Activated T-cell treated with anti-CD3 and anti-CD28 coated beads for 48 hours (primary cell): ENCODE measurements around the gene ACP3.
A peak's percentile ranks its signal among the peaks of the same experiment; 100 is the strongest.

Experiments
- DNase-seq: peaks from one replicate; pipeline ENCODE4 v3.0.0-alpha.2; 2020; ENCODE audit warnings: low read depth

ACP3 gene

DNA sequence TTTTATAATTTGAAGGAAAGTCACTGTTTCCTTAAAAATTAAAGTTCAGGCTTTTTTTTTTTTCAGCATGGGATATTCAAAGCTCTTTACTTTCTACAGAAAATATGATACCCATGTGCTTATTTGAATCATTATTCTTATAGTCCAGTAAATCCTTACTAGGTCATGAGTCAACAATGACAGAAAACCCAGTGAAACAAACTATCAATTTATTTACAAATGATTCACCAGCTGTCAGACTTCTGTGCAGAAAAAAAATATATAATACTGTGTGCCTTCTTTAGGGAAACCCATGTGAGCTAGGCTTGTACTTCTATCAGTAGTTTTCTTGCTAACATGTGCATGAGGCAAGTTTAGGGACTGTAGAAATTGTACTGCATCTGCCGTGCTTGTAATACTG lies 1.2 kb downstream of the ACP3 start:
- DNase-seq: no peak

DNA sequence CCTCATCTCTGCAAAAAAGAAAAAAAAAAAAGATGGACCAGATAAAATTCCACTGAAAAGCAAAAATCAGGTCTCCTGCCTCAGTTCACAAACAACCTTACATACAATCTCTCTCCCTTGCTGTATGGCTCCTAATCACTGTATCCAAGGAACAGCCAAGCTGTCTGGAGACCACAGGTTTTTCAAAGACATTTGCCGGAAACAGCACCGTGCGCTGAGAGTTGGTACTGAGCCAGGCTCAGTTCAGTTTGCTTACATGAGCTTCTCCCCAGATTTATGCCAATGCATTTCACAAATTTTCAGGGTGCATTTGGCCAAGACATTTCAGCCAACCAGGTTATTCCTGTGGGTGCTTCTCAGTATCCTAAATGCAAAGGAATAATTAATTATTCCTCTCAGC lies 4.1 kb downstream of the ACP3 start:
- DNase-seq: no peak

DNA sequence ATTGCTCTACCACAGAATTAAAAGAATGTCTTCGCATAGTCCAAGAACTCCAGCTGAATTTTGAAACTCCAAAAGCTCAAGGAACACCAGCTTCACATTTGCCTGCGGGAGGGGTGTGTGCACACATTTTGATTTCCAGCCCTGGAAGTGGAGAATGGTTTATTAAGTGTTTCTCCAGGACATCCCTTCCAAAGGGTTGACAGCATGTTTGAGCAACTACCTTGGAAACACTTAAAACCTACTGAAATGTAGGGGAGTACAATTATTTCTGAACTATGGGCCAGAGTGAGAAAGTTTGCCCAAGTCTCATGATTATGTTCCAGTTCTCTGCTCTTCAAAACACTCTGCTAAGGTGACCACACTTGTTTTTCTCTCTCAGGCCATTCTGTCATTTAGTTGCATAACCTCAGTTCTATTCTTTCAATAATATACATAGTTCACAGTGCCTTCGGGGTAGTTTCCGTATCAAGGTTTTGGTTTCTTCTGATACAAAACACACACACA lies 7.9 kb downstream of the ACP3 start:
- no peak for DNase-seq

DNA sequence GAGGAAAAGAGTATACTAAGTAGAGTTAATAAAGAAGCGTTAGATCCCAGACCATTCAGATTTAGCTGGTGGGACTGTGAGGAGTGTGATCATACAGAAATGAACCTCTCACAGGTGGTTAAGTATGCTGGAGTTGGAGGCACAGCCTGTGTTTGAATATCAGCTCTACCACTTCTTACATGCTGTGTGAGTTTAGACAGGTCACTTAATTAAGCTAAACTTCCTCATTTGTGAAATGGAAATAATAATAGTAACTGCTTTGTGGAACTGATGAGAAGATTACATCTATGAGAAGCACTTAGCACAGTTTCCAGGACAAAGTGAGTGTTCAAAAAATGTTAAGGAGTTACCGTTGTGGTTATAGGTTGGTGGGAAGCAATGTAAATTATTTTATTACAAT lies 8.4 kb downstream of the ACP3 start:
- no peak for DNase-seq

DNA sequence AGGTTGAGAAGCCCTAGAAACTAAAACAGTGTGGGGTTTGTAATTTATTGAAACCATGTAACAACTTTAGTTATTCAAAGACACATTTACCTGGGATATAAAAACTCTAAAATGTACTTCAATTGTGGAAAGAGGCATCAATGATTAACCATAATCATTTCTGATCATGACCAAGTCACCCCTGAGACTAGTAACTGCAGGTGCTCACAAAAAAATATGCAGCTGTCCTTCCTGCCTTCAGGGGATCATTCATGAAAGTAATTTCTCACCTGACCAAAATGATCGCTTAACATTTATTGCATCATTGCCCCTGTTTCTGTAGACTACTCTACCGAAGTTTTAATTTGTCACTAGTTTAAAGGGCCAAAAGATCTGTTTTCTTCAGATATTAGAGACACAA lies 9.0 kb downstream of the ACP3 start:
- DNase-seq: no peak

DNA sequence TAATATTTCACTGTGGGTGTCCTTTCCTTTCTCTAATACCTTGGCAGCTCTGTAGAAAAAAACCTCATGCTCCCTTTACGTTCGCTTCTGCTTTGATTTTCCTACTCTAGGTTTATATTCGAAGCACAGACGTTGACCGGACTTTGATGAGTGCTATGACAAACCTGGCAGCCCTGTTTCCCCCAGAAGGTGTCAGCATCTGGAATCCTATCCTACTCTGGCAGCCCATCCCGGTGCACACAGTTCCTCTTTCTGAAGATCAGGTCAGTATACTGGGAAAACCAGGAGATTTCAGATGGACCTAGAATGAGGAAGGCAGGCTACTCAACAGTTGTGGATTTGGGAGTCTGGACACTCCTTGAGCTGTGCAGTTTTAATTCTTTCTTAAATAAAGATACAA lies 14.9 kb downstream of the ACP3 start:
- no peak for DNase-seq

DNA sequence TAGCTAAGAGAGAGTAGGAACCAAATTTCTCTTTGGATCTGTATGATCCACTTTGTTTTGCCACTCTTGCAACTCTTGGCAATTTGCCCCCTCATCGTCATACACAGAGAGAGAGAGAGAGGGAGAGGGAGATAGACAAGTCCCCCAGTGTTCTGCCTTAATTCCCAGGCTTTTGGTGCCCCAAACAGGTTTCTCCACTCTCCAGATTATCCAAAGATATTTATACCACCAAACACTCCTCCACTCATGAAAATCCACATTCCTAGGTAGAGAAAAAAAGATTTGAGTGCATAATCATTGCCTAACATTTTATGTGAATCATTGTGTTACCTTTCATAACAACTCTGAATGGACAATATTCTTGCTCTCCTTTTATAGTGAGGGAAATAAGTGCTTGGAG lies 15.3 kb downstream of the ACP3 start:
- no peak for DNase-seq

DNA sequence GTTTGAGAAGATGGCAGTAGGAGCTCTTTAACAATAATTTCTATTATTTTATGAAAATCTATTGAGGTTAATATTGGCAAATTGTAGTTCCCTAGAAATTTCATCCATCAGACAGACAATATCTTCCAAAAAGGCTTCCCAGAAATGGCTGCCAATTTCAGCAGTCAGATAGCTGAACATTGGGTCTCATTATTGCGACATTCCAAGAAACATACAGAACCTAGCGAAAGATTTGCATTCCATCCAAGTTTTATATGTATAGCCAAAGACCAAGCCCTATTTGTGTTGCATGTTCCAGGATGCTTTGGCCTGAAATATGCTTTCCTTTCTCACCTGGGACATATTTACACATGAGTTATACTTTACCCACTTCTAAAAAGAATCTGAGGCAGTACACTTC lies 24.5 kb downstream of the ACP3 start:
- DNase-seq: no peak

DNA sequence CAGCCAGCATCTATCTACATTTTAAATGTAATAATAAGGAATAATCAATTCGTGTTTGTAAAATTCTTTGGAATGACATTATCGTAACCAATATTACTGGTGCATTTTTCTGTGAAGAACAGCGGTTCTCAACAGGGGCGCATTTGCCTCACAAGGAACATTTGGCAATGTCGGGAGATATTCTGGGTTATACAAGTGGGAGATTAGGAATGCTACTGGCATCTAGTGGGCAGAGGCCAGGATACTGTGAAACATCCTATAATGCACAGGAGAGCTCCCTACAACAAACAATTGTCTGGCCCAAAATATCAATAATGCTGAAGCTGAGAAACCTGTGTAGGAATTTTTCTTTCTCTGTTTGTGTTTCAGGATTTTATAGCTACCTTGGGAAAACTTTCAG lies 25.0 kb downstream of the ACP3 start:
- DNase-seq: no peak

DNA sequence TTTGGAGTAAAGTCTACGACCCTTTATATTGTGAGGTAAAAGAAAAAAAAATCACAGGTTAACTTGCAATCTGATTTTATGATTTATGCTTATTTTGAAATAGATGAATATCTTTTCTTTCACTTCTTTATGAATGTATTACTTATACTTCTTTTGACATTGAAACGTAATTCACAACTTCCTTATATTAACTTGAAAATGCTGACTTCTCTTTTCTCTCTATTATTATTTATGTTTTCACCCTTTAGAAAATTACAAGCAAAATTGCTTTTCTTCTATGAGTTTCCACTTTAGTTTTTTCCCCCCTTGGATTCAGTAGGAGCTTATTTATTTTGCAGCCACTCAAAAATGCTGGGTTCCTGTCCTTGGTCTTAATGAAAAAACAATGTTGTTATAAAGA lies 25.4 kb downstream of the ACP3 start:
- DNase-seq: no peak

DNA sequence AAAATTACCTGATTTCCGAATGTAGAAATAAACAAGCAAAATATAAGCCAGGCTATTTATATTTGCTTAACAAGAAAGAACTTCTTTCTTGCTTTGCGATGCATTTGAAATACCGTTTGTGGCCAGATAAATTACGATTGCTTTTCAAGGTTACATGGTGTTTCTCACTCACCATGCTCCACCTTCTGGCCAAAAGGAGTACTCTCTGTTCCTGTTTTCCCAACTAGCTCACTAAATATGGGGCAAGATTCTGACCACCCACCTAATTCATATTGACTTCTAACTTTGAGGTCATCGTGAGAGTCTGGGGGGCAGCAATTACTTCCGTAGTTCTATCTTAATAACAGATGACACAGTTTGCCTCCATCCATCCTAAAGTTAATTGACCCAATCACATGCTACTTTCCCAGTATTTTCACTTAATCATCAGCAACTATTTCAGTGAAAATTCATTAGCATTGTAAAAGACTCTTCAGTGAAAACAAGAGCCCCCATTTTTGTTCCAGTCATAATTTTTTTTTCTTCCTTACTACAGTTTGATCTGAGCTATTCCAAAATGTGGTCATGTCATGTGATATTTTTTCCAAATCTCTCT lies 25.9 kb downstream of the ACP3 start:
- no peak for DNase-seq

DNA sequence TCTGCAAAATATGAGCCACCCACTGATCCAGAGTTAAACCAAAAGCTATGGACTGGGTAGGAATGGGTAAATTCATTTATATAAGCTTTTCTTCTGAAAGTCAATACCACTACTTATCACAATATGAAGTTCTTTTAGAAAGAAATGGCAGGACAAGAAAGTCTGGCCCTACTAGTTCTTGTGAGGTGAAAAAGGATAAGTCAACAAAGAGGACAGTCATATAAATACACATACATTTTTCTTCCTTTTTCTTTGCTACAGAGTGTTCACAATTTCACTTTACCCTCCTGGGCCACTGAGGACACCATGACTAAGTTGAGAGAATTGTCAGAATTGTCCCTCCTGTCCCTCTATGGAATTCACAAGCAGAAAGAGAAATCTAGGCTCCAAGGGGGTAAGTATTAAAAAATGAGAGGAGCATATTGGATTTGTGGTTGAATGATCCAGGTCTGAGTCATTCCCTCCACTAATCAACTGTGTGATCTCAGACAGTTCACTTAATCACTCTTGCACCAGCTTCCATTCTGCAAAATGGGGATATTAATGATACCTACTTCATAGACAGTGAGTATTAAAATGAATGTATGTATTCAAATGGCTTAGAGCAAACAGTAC lies 27.6 kb downstream of the ACP3 start:
- DNase-seq: no peak

DNA sequence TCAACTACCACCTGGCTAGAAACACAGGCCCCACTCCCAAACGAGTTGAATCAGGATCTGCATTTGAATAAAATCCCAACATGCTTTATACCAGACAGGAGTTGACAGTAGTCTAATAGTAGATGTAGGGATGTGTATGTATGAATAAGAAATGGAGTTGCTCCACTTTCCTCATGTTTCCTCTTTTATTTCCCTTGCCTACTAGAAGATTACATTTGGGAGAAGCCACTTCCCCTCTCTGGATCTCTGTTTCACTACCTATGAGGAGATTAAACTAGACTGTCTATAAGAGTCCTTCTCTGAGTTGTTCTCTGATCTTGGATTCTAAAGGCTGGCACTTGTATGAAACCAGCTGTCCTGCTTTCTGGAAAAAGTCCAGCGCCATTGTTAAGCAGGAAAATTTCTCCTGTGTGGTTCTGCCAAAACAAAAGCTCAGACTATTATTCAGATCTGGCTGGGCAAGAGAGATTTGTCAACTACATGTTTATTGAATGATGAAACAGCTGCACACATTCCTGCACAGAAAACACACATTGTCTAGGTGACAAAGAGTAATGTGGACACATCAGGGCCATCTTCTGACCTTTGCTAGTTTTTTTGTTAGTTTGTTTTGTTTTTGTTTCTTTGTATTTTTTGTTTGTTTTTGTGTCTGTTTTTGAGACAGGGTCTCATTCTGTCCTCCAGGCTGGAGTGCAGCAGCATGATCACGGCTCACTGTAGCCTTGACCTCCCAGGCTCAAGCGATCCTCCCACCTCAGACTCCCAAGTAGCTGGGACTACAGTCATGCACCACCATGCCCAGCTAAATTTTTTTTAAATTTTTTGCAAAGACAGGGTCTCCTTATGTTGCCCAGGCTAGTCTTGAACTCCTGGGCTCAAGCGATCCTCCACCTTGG lies 29.9 kb downstream of the ACP3 start:
- no peak for DNase-seq

DNA sequence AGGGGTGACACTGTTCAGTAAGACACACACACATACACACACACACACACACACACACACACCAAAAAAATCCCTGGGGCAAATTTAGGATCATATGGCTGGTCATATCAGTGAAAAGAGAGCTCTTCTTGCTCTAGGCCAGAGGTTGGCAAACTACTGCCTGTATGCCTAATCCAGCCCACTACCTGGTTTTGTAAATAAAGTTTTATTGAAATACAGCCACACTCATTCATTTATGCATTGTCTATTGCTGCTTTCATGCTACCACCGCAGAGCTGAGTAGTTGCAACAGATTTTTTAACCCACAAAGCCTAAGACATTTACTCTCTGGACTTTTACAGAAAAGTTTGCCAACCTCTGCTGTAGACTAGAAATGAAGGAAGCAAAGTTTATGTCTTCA lies 30.6 kb downstream of the ACP3 start:
- DNase-seq: no peak

DNA sequence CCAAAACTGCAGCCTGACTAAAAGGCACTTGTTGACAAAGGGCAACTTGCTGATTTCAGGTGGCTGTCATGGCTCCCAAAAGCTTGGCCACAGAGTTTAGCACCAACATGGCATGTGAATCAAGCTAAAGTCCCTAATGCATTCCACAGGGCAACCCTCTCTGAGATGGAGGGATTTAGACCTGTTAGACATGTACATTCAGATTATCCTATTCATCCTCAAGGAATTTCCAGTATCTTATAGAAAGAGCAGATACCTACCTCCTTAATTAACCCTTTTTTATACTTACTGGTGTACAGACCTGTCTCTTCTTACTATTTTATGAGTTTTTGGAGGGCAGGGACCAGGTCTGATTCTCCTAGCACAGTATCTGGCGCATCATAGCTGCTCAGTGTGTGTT lies 31.3 kb downstream of the ACP3 start:
- no peak for DNase-seq

DNA sequence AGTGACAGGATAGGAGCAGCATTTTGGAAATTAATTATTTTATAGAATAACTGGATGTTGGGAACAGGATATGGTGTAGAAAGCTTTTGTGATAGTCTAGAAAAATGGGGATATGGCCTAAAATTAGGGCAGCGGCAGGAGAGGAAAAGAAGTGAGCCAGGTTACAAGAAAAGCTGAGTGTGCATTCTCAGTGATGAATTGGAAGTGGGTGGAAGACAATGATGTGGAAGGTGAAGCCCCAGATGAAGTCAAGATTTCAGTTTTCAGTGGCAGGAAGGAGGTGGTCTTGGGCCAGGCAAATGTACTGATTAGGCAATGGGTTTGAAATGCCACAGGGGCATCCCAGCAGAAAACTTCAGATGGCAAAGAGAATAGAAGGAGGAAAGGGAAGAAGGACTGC lies 33.6 kb downstream of the ACP3 start:
- DNase-seq: no peak

DNA sequence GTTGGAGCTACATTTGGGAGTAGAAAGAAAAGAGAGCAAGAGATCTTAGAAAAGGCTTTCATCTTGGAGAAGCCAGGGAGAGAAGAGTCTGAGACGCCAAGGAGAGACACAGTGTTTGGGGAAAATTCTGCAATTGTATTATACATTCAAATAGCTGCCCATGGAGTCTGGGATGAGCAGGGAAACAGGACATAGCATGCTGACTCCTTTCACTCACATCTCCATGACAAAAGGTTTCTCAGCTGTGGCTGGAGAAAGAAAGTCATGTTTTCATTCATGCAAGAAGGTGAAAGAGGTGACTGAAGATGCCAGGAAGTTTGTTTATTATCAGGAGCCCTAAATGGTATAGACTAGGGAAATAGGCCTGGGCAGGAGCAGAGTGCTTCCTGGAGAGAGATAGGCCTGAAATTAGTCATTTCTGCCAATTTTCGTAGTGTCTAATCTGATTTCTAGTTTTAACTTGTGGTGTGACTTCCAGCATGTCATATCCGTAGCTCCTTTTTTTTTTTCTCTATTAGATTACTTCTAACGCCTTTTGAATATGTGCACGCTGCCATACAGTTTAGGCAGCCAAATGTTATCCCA lies 34.1 kb downstream of the ACP3 start:
- no peak for DNase-seq

DNA sequence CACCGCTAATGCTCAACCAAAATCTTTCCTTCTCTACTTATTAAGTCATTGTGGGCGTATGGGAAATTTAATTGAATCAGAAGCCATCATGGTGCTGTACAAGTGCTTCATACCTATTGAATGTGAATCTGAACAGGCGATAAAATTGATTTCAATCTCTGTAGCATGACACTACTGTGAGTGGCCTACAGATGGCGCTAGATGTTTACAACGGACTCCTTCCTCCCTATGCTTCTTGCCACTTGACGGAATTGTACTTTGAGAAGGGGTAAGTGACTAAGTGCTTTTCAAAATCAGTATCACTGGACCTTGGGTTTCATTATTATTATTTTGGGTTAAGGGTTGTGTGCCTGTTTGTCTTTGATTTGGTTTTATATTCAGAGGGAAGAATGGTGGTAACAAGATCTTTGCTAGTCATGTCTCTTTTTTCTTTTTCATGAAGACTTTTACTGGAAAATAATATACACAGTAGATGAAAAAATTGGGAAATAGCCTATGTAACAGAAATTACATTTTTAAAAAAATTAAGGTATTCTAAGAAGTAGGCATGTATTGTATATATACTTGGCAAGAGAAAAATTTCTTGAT lies 35.4 kb downstream of the ACP3 start:
- DNase-seq: peak; percentile 50

DNA sequence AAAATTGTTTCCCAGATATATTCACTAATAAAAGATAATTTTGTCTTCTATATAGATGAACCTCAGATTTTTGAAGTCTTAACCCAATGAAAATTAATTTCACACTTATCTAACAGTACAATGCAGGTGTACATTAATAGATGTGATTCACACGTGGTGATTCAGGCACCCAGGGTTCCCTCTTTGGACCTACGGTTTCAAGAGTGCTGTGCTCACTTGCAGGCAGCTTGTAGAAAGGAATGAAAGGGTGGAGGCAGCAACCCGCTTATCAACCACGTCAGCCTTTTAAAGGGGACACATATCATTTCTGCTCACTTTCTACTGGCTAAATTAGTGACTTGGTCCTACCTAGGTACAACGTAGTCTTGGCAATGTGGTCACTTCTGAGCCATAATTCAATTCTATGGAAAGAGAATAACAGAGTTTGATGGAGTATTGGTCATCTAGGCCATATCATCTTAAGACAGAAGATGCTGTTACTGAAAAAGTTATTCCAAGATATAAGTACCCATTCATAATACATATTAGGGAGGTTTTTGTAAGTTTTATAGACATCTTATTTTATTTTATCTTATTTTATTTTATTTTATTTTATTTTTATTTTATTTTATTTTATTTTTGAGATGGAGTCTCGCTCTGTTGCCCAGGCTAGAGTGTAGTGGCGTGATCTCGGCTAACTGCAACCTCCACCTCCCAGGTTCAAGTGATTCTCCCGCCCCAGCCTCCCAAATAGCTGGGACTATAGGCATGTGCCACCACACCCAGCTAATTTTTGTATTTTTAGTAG lies 37.9 kb downstream of the ACP3 start:
- DNase-seq: no peak

DNA sequence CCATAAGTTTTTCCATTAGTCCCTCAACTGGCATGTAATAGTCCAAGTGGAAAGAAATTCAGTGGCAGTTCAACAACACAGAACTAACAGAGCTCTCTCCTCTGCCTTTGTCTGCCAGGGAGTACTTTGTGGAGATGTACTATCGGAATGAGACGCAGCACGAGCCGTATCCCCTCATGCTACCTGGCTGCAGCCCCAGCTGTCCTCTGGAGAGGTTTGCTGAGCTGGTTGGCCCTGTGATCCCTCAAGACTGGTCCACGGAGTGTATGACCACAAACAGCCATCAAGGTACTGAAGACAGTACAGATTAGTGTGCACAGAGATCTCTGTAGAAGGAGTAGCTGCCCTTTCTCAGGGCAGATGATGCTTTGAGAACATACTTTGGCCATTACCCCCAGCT lies 39.4 kb downstream of the ACP3 start:
- DNase-seq: no peak

DNA sequence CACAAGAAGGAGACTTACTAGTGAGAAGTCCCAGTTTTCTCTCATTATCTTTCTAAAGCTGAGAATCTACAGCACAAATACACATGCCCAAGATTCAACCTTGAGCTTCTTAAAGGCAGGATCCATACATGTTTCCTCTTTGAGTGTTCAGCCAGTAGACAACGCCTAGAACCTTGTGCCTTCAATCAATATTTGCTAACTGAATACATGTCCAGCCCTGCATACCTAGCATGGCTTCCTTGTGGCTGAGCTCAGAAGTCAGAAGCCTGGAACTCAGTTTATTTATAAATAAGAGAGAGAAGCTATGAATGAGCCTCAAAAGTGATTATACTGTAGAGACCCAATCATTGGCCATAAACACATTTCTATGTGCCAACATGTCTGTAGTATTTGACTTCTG lies 43.5 kb downstream of the ACP3 start:
- no peak for DNase-seq

DNA sequence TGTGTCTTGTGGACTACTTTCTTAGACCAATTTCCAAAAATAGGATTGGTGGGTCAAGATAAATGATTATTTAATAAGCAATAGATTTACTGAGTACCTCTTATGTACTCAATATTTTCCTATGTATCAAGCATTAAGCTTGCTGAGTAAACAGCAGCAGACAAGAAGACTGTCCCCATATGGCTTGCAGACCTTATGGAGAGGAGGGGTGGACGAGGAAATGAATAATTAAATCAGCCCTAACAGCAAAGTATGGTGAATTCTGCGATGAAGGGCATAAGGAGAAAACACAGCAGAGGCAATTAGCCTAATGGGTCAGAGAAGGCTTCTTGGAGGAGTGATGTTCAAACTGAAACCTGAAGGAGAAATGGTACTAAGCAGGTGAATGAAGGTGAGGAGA lies 45.1 kb downstream of the ACP3 start:
- DNase-seq: no peak
